GM19452 (cell line): ENCODE measurements around the gene MBP.
"Not testable (repeated sequence)": the region's sequence is repeated elsewhere in the genome, so short reads cannot be mapped to it uniquely, and the experiment has no call there.

Source experiments
- ATAC-seq: cut with Tn5 transposase; IDR thresholded peaks from one replicate; pipeline ENCODE4 v1.9.1; 2021; ENCODE audit not compliant: unreplicated experiment

Gene MBP

GRCh38 chr18:77031662-77032061, 100.9 kb downstream of the MBP start:
- no peak for ATAC-seq

GRCh38 chr18:77030201-77030600, 102.4 kb downstream of the MBP start:
- no peak for ATAC-seq

GRCh38 chr18:77025831-77026363, 106.7 kb downstream of the MBP start:
- ATAC-seq, result no peak

GRCh38 chr18:77025123-77025522, 107.5 kb downstream of the MBP start:
- ATAC-seq, result no peak

- ATAC-seq, result no peak
Observed at GRCh38 chr18:77024476-77024875, 108.1 kb downstream of the MBP start.

GRCh38 chr18:77023102-77023782, 109.3 kb downstream of the MBP start:
- no peak for ATAC-seq

GRCh38 chr18:77022556-77022955, 110.0 kb downstream of the MBP start:
- no peak for ATAC-seq

- no peak for ATAC-seq
Observed at GRCh38 chr18:77022116-77022515, 110.5 kb downstream of the MBP start.

GRCh38 chr18:77021478-77021877, 111.1 kb downstream of the MBP start:
- ATAC-seq, result not testable (repeated sequence)

- ATAC-seq, result no peak
Observed at GRCh38 chr18:77021075-77021474, 111.5 kb downstream of the MBP start.

GRCh38 chr18:77020561-77020960, 112.0 kb downstream of the MBP start:
- no peak for ATAC-seq

- ATAC-seq, result no peak
Observed at GRCh38 chr18:77019641-77020040, 112.9 kb downstream of the MBP start.

- not testable (repeated sequence) for ATAC-seq
Observed at GRCh38 chr18:77018650-77019049, 113.9 kb downstream of the MBP start.

- no peak for ATAC-seq
Observed at GRCh38 chr18:77017355-77017754, 115.2 kb downstream of the MBP start.

- no peak for ATAC-seq
Observed at GRCh38 chr18:77016936-77017335, 115.6 kb downstream of the MBP start.

GRCh38 chr18:77015771-77016710, 116.5 kb downstream of the MBP start:
- no peak for ATAC-seq

GRCh38 chr18:77015169-77015568, 117.4 kb downstream of the MBP start:
- no peak for ATAC-seq

- ATAC-seq, result no peak
Observed at GRCh38 chr18:77014538-77014937, 118.0 kb downstream of the MBP start.

- no peak for ATAC-seq
Observed at GRCh38 chr18:77013811-77014521, 118.6 kb downstream of the MBP start.

GRCh38 chr18:77012806-77013541, 119.6 kb downstream of the MBP start:
- no peak for ATAC-seq

GRCh38 chr18:77012120-77012519, 120.5 kb downstream of the MBP start:
- no peak for ATAC-seq
